Measurements from ENCODE around the gene PTPRK. TPM values are rescaled to one million over a fixed set of nuclear protein-coding genes. Genes with fewer than 3 reads are reported as not detected.
A peak's percentile ranks its signal among the peaks of the same experiment; 100 is the strongest.
"Not testable (repeated sequence)": the region's sequence is repeated elsewhere in the genome, so short reads cannot be mapped to it uniquely, and the experiment has no call there.

PTPRK gene
- polyA plus RNA-seq, 1 donor from 2014 or later, result 10.2 TPM

- H3K36me3 Mint-ChIP-seq, result no peaks in the 10 kb centered on the region
These were observed 63.7 kb downstream of the PTPRK start for GRCh38 chr6:128456510-128457230.

GRCh38 chr6:128455959-128456358 is 64.4 kb downstream of the PTPRK start:
- Mint-ChIP-seq H3K36me3 (no peaks in the 10 kb centered on the region), H3K9me3 (no peaks in the 10 kb centered on the region), H3K4me3 (no peak overlapping the region), H3K27me3 (no peaks in the 10 kb centered on the region), H3K4me1 (no peaks in the 10 kb centered on the region), H3K27ac (no peak overlapping the region)

More at GRCh38 chr6:128456510-128457230, 63.7 kb downstream of the PTPRK start:
- Mint-ChIP-seq H3K27me3 (no peaks in the 10 kb centered on the region), H3K9me3 (no peaks in the 10 kb centered on the region), H3K4me1 (no peaks in the 10 kb centered on the region), H3K27ac (no peak overlapping the region), H3K4me3 (no peak overlapping the region)

GRCh38 chr6:128452713-128453112 is 67.7 kb downstream of the PTPRK start:
- H3K27ac Mint-ChIP-seq, result no peak overlapping the region
- H3K9me3 Mint-ChIP-seq, result peaks cover 0 to 2% (median 0%) of the 10 kb centered on the region in 3 donors
- no peaks in the 10 kb centered on the region for H3K36me3 Mint-ChIP-seq
- H3K4me3 Mint-ChIP-seq, result no peak overlapping the region
- no peaks in the 10 kb centered on the region for H3K4me1 Mint-ChIP-seq
- no peaks in the 10 kb centered on the region for H3K27me3 Mint-ChIP-seq

GRCh38 chr6:128446497-128446896 is 73.9 kb downstream of the PTPRK start:
- Mint-ChIP-seq H3K4me3 (no peak overlapping the region), H3K9me3 (peaks cover 0 to 2% (median under 1%) of the 10 kb centered on the region in 3 donors), H3K36me3 (no peaks in the 10 kb centered on the region), H3K4me1 (no peaks in the 10 kb centered on the region), H3K27ac (no peak overlapping the region), H3K27me3 (peaks cover 2% of the 10 kb centered on the region)

- Mint-ChIP-seq H3K27ac (no peak overlapping the region), H3K4me1 (no peaks in the 10 kb centered on the region), H3K36me3 (no peaks in the 10 kb centered on the region), H3K9me3 (peaks cover 0 to 4% (median 1%) of the 10 kb centered on the region in 3 donors), H3K4me3 (no peak overlapping the region), H3K27me3 (peaks cover 2% of the 10 kb centered on the region)
These were observed 76.8 kb downstream of the PTPRK start for GRCh38 chr6:128443553-128443952.

- no peak overlapping the region for H3K27ac Mint-ChIP-seq
- peaks cover 2% of the 10 kb centered on the region for H3K27me3 Mint-ChIP-seq
- H3K4me1 Mint-ChIP-seq, result no peaks in the 10 kb centered on the region
- H3K36me3 Mint-ChIP-seq, result no peaks in the 10 kb centered on the region
- H3K4me3 Mint-ChIP-seq, result no peak overlapping the region
- peaks cover 0 to 1% (median 1%) of the 10 kb centered on the region in 3 donors for H3K9me3 Mint-ChIP-seq
These were observed 80.8 kb downstream of the PTPRK start for GRCh38 chr6:128439627-128440026.

GRCh38 chr6:128438393-128438792 is 82.0 kb downstream of the PTPRK start:
- H3K27ac Mint-ChIP-seq, result no peak overlapping the region
- peaks cover 2% of the 10 kb centered on the region for H3K27me3 Mint-ChIP-seq
- H3K4me1 Mint-ChIP-seq, result no peaks in the 10 kb centered on the region
- H3K4me3 Mint-ChIP-seq, result no peak overlapping the region
- no peaks in the 10 kb centered on the region for H3K36me3 Mint-ChIP-seq
- H3K9me3 Mint-ChIP-seq, result peaks cover 0 to 3% (median 1%) of the 10 kb centered on the region in 3 donors

- Mint-ChIP-seq H3K36me3 (no peaks in the 10 kb centered on the region), H3K4me1 (no peaks in the 10 kb centered on the region), H3K9me3 (peaks cover 0 to 3% (median 1%) of the 10 kb centered on the region in 3 donors), H3K27me3 (peaks cover 2% of the 10 kb centered on the region), H3K4me3 (peak overlapping the region in 1 of 4 donors; percentile 21), H3K27ac (no peak overlapping the region)
These were observed 82.7 kb downstream of the PTPRK start for GRCh38 chr6:128437685-128438084.

GRCh38 chr6:128434752-128435151 is 85.6 kb downstream of the PTPRK start:
- not testable (repeated sequence) for H3K4me1 Mint-ChIP-seq, H3K4me3 Mint-ChIP-seq, H3K27me3 Mint-ChIP-seq, H3K9me3 Mint-ChIP-seq, H3K27ac Mint-ChIP-seq, H3K36me3 Mint-ChIP-seq

- Mint-ChIP-seq H3K4me1 (no peaks in the 10 kb centered on the region), H3K27ac (no peak overlapping the region), H3K36me3 (peaks cover 1% of the 10 kb centered on the region), H3K4me3 (no peak overlapping the region), H3K9me3 (peaks cover 0 to 2% (median 0%) of the 10 kb centered on the region in 3 donors), H3K27me3 (no peaks in the 10 kb centered on the region)
These were observed 88.0 kb downstream of the PTPRK start for GRCh38 chr6:128432394-128432793.

GRCh38 chr6:128427139-128427538 is 93.3 kb downstream of the PTPRK start:
- Mint-ChIP-seq H3K9me3 (peaks cover 0 to 4% (median 0%) of the 10 kb centered on the region in 3 donors), H3K4me3 (no peak overlapping the region), H3K27me3 (peaks cover 2% of the 10 kb centered on the region), H3K36me3 (peaks cover 1% of the 10 kb centered on the region), H3K27ac (no peak overlapping the region), H3K4me1 (no peaks in the 10 kb centered on the region)

GRCh38 chr6:128425856-128426255 is 94.5 kb downstream of the PTPRK start:
- Mint-ChIP-seq H3K27me3 (peaks cover 2% of the 10 kb centered on the region), H3K36me3 (peaks cover 1% of the 10 kb centered on the region), H3K9me3 (peaks cover 0 to 4% (median 0%) of the 10 kb centered on the region in 3 donors), H3K4me3 (no peak overlapping the region), H3K27ac (no peak overlapping the region), H3K4me1 (no peaks in the 10 kb centered on the region)

GRCh38 chr6:128422871-128423270 is 97.5 kb downstream of the PTPRK start:
- Mint-ChIP-seq H3K27ac (no peak overlapping the region), H3K9me3 (peaks cover 0 to 8% (median 0%) of the 10 kb centered on the region in 3 donors), H3K4me1 (no peaks in the 10 kb centered on the region), H3K4me3 (no peak overlapping the region), H3K27me3 (peaks cover 2% of the 10 kb centered on the region), H3K36me3 (no peaks in the 10 kb centered on the region)

- H3K36me3 Mint-ChIP-seq, result no peaks in the 10 kb centered on the region
These were observed 98.2 kb downstream of the PTPRK start for GRCh38 chr6:128422200-128422599.

GRCh38 chr6:128421788-128422187 is 98.6 kb downstream of the PTPRK start:
- H3K4me1 Mint-ChIP-seq, result no peaks in the 10 kb centered on the region
- H3K27ac Mint-ChIP-seq, result no peak overlapping the region
- no peaks in the 10 kb centered on the region for H3K27me3 Mint-ChIP-seq
- H3K36me3 Mint-ChIP-seq, result no peaks in the 10 kb centered on the region
- H3K4me3 Mint-ChIP-seq, result no peak overlapping the region
- H3K9me3 Mint-ChIP-seq, result peaks cover 0 to 8% (median 0%) of the 10 kb centered on the region in 3 donors

More at GRCh38 chr6:128422200-128422599, 98.2 kb downstream of the PTPRK start:
- Mint-ChIP-seq H3K4me3 (no peak overlapping the region), H3K9me3 (peaks cover 0 to 8% (median 0%) of the 10 kb centered on the region in 3 donors), H3K27me3 (peaks cover under 1% of the 10 kb centered on the region), H3K27ac (no peak overlapping the region), H3K4me1 (no peaks in the 10 kb centered on the region)

- Mint-ChIP-seq H3K36me3 (no peaks in the 10 kb centered on the region), H3K27me3 (no peaks in the 10 kb centered on the region), H3K27ac (no peak overlapping the region), H3K9me3 (peaks cover 2 to 5% (median 2%) of the 10 kb centered on the region in 3 donors), H3K4me1 (no peaks in the 10 kb centered on the region), H3K4me3 (no peak overlapping the region)
These were observed 102.7 kb downstream of the PTPRK start for GRCh38 chr6:128417698-128418097.
